GM12875 (cell line): Measurements from ENCODE around the gene TNNI2.
"Not testable (repeated sequence)": the region's sequence is repeated elsewhere in the genome, so short reads cannot be mapped to it uniquely, and the experiment has no call there.

Source experiments
- H3K4me3 ChIP-seq: one replicate; pipeline ENCODE4 v1.5.1; 2011; ENCODE audit warnings: low read depth, low read length, control low read depth
- TF ChIP-seq, protein P1 (sequence below): IDR thresholded peaks from 2 replicates; pipeline ENCODE4 v1.5.1; 2011; ENCODE audit warnings: low read depth, mild to moderate bottlenecking, control low read depth, inconsistent platforms, low read length, moderate library complexity, borderline replicate concordance; ENCODE audit not compliant: insufficient read depth

TNNI2 gene

DNA sequence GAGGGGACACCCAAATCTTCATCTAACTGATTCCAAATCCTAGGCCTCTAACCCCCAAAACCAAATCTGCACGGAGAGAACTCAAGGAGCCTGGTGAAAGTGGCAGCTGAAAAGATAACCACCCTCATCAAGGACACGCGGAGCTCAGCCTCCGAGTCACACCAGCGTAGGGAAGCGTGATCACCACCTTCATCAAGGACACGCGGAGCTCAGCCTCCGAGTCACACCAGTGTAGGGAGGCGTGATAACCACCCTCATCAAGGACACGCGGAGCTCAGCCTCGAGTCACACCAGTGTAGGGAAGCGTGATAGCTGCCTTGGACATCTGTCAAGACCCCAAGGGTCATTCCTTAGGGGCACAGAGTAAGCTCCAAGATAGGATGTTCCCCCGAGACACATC lies 33.3 kb upstream of the TNNI2 start:
- no peak overlapping the region for H3K4me3 ChIP-seq
- TF ChIP-seq, protein P1, sequence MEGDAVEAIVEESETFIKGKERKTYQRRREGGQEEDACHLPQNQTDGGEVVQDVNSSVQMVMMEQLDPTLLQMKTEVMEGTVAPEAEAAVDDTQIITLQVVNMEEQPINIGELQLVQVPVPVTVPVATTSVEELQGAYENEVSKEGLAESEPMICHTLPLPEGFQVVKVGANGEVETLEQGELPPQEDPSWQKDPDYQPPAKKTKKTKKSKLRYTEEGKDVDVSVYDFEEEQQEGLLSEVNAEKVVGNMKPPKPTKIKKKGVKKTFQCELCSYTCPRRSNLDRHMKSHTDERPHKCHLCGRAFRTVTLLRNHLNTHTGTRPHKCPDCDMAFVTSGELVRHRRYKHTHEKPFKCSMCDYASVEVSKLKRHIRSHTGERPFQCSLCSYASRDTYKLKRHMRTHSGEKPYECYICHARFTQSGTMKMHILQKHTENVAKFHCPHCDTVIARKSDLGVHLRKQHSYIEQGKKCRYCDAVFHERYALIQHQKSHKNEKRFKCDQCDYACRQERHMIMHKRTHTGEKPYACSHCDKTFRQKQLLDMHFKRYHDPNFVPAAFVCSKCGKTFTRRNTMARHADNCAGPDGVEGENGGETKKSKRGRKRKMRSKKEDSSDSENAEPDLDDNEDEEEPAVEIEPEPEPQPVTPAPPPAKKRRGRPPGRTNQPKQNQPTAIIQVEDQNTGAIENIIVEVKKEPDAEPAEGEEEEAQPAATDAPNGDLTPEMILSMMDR, result no peak

DNA sequence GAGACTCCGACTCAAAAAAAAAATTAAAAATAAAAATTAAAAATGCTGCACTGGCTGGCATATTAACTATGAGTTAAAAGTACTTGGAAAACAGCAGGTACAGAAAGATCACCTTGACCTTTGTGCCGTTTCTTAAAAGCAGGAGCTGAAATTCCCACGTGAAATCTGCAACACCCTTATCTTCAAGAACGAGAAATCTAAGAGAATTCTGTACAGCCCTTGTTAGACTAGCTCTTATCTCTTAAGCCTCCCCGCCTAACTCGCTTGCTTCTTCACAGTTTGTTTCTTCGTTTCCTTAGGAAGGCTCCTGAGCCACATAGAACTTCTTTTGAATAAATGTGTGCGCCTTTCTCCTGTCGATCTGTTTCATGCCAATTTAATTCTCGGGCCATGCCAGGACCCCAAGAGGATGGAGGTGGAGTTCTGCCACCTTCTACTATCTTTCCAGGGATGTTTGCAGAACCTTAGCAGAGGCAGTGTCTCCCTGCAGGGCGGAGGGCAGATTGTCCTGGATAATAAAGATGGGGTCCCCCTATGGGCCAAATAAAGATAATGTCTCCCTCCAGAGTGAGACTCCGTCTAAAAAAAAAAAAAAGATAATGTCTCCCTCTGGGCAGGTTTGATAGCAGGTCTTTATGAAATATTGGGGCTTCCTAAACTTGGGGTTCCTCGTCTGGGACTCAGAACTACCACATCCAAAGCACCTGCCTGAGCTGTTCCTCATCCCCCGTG lies 31.4 kb upstream of the TNNI2 start:
- H3K4me3 ChIP-seq, result no peak overlapping the region
- TF ChIP-seq, protein P1, result no peak

DNA sequence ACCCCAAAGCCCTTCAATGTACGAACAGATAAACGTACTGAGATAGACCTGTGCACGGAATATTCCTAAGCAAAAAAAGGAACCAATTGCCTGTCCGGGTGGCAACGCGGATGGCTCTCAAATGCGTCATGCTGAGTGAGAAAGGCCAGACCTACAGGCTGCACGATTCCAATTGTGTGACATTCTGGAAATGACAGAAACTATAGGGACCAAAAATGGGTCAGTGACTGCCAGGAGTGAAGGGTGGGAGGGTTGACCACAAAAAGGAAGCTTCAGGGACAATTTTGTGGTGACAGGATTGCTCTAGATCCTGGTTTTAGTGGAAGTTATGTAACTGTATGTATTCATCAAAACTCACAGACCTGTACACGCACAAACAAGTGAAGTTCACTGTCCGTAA lies 28.0 kb upstream of the TNNI2 start:
- no peak overlapping the region for H3K4me3 ChIP-seq
- TF ChIP-seq, protein P1, result no peak

- TF ChIP-seq, protein P1, result no peak
- H3K4me3 ChIP-seq, result no peak overlapping the region
These were observed 26.5 kb upstream of the TNNI2 start for GRCh38 chr11:1812274-1812673.

- TF ChIP-seq, protein P1, result no peak
- no peak overlapping the region for H3K4me3 ChIP-seq
These were observed 26.0 kb upstream of the TNNI2 start for GRCh38 chr11:1812801-1813200.

GRCh38 chr11:1813356-1813755 lies 25.4 kb upstream of the TNNI2 start:
- not testable (repeated sequence) for H3K4me3 ChIP-seq

DNA sequence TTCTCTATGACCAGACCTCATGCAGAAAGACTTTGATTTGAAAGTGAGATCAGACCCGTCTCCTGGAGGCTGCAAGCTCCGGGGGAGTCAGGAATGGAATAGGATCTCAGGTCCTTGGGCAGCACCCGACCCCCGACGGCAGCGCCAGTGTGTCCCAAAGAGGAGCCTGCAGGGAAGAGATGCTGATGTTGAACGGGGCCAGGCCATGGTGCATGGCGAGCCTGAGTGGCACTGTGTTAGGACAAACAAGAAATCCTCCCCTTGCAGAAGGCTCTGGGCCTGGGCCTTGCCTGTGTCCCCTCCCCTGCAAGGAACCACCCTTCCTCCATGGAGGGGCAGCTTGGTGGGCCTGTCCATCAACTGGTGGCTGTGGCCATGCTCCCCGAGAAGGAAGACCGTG lies 24.1 kb upstream of the TNNI2 start:
- no peak overlapping the region for H3K4me3 ChIP-seq
- TF ChIP-seq, protein P1, result no peak
